ENCODE data around the gene REPIN1. TPM values are rescaled to one million over a fixed set of nuclear protein-coding genes. Genes with fewer than 3 reads are reported as not detected.

The REPIN1 gene
- 106 TPM for total RNA-seq (2021; ENCODE audit: unreplicated experiment)
- polyA plus RNA-seq (2012) = 75.0 and 81.3 TPM in 2 replicates
- percentile 81 among the genes with signal in this experiment for Bru-seq, nascent RNA
- BruChase-seq, experiment 1, labeled RNA remaining after a 6-hour chase = percentile 97 among the genes with signal in this experiment
- percentile 97 among the genes with signal in this experiment for BruChase-seq, experiment 2, labeled RNA remaining after a 2-hour chase
- long read RNA-seq, transcript REPIN1-207 (2 exons, 1,064 nt) = minor isoform, 7 of 224 reads
- long read RNA-seq, transcript REPIN1-203 (2 exons, 2,969 nt) = minor isoform, 36 of 224 reads
- long read RNA-seq, transcript REPIN1-202 (1 exons, 2,876 nt) = major isoform, 132 of 224 reads
- long read RNA-seq, transcript REPIN1-214 (3 exons, 2,058 nt) = minor isoform, 11 of 224 reads
- long read RNA-seq, partial matches to known transcripts = 5 of 224 reads
- long read RNA-seq, other reads (novel, unspliced or antisense) = 24 of 224 reads

DNA sequence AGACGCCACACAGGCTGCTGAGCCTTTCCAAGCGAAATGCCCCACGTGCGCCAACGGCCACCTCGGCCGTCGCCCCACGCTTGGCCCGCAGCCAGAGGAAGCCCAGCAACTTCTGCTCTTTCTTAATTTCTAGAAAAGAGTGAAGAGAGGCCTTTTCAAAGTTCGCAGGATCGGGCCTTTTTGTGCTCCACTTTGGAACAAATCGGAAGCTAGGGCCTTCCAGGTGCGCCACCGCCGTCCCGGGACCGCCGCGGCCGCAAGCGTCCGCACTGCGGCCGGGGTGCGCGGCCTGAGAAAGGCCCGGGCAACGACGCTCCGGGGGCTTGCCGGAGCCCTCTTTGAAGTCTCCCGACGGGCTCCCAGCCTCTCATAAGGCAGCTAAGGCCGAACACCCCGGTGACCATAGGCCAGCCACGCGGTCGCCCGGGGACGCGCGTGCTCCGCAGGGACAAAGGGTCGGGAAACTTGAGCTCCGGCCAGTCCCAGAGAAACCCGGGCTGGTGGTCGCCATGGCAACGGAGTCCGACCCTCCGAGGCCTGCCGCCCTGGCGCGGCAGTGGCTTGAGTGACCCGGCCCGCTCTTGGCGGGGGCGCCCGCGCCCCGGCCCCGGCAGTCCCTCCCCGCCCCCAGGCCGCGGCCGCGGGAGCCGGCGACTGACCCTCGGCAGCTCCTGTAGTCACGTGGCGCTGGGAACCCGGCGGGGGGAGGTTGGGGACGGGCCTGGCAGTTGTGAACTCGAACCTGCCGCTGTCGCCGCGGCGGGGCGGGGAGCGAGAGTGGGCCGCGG, at the start of gene REPIN1:
Gene REPIN1, plus strand, starts transcription at position 727 of the 788 bp plus-strand sequence. CDS start 890 bp downstream, outside the sequence.
- DNase-seq (ENCODE audit: low read depth, low spot score) = peak; percentile 80
- CTCF ChIA-PET = no interaction called here
- Histone ChIP-seq H3K9me2 (ENCODE audit: insufficient read depth) (no peaks in the 10 kb centered on the region), H3K9ac (ENCODE audit: low read length) (peak within 1 kb of the TSS; percentile 89), H3K4me1 (ENCODE audit: control insufficient read depth in 1 of 2, insufficient read depth in 2 of 2, low read length in 2 of 2) (peaks cover 13 to 24% of the 10 kb centered on the region in 2 experiments), H3K36me3 (ENCODE audit: control insufficient read depth in 1 of 2, insufficient read depth in 2 of 2, low read length in 2 of 2) (peaks cover 9% of the 10 kb centered on the region in 2 experiments; a peak in 2 of 4 replicates), H2AFZ (ENCODE audit: low read depth, low read length, poor library complexity, severe bottlenecking) (no peak within 1 kb of the TSS), H3K27ac (ENCODE audit: low read depth, low read length) (peak within 1 kb of the TSS; percentile 98), H3K79me2 (ENCODE audit: insufficient read depth, low read length) (peaks cover 39% of the 10 kb centered on the region), H3K4me3 (replicated peaks in 1 of 2; ENCODE audit: low read depth in 1 of 2, low read length in 2 of 2) (peak within 1 kb of the TSS; percentile 76), H3K9me3 (ENCODE audit: control insufficient read depth in 1 of 2, insufficient read depth in 1 of 2, low read depth in 1 of 2, low read length in 2 of 2) (no peaks in the 10 kb centered on the region), H3K27me3 (ENCODE audit: insufficient read depth, low read length) (no peaks in the 10 kb centered on the region), H3K4me2 (ENCODE audit: low read length) (peak within 1 kb of the TSS; percentile 89), H4K20me1 (ENCODE audit: insufficient read depth) (no peaks in the 10 kb centered on the region)
- intact Hi-C loops (cut with micrococcal nuclease) = loop anchor here (5.0 to 10.0 kb wide), 2 partner anchors 34 to 63 kb away; no protein-coding TSS in a partner anchor
- BruUV-seq (replicated peaks) = no TSS peak
- peak; percentile 67 for ATAC-seq
- POLR2A ChIA-PET = interaction anchor here (0.6 to 2.6 kb wide), 2 partner anchors 9 to 41 kb away, joined by 5 to 15 read pairs; no protein-coding TSS in a partner anchor
- RAD21 ChIA-PET (ENCODE audit: low non-redundant PET in 1 of 2, low total read pairs in 2 of 2, uncharacterized antibody in 2 of 2, unreplicated experiment in 2 of 2) = no interaction called here
- TF ChIP-seq POLR2AphosphoS5 (IDR thresholded peaks at IDR 0.05; ENCODE audit: low read depth, low read length) (peak; percentile 79), TCF7L2 (IDR thresholded peaks at IDR 0.05; ENCODE audit: borderline replicate concordance, extremely low read depth, insufficient read depth, insufficient read length) (peak; percentile 85), CBX3 (IDR thresholded peaks at IDR 0.05; ENCODE audit: low read depth) (peak; percentile 91), FOSL1 (IDR thresholded peaks at IDR 0.05; ENCODE audit: low read depth) (no peak), SIN3A (IDR thresholded peaks at IDR 0.05; ENCODE audit: low read depth) (peak; percentile 89), SP1 (IDR thresholded peaks at IDR 0.05; ENCODE audit: low read depth) (no peak; the same call in 1 of the 2 replicates), SRF (IDR thresholded peaks at IDR 0.05; ENCODE audit: low read depth) (no peak), POLR2A (IDR thresholded peaks at IDR 0.05; ENCODE audit: borderline replicate concordance, extremely low read depth, insufficient read depth, insufficient read length) (peak; percentile 28), RAD21 (IDR thresholded peaks at IDR 0.05; ENCODE audit: low read depth) (no peak; the same call in 1 of the 2 replicates), JUND (IDR thresholded peaks at IDR 0.05) (no peak), EZH2phosphoT487 (IDR thresholded peaks at IDR 0.05; ENCODE audit: borderline replicate concordance) (no peak), YY1 (IDR thresholded peaks at IDR 0.05; ENCODE audit: extremely low read depth, insufficient replicate concordance, low read depth, low read length) (no peak)
- TF ChIP-seq, protein P1, sequence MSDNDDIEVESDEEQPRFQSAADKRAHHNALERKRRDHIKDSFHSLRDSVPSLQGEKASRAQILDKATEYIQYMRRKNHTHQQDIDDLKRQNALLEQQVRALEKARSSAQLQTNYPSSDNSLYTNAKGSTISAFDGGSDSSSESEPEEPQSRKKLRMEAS (IDR thresholded peaks at IDR 0.05) = peak; percentile 99
- TF ChIP-seq, protein P2, sequence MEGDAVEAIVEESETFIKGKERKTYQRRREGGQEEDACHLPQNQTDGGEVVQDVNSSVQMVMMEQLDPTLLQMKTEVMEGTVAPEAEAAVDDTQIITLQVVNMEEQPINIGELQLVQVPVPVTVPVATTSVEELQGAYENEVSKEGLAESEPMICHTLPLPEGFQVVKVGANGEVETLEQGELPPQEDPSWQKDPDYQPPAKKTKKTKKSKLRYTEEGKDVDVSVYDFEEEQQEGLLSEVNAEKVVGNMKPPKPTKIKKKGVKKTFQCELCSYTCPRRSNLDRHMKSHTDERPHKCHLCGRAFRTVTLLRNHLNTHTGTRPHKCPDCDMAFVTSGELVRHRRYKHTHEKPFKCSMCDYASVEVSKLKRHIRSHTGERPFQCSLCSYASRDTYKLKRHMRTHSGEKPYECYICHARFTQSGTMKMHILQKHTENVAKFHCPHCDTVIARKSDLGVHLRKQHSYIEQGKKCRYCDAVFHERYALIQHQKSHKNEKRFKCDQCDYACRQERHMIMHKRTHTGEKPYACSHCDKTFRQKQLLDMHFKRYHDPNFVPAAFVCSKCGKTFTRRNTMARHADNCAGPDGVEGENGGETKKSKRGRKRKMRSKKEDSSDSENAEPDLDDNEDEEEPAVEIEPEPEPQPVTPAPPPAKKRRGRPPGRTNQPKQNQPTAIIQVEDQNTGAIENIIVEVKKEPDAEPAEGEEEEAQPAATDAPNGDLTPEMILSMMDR (IDR thresholded peaks at IDR 0.05 in 2 of 3, conservative IDR thresholded peaks at IDR 0.05 in 1 of 3; ENCODE audit: borderline replicate concordance in 1 of 3, insufficient read depth in 1 of 3, low read depth in 2 of 3, low read length in 2 of 3) = no peak
- TF ChIP-seq, protein P3, sequence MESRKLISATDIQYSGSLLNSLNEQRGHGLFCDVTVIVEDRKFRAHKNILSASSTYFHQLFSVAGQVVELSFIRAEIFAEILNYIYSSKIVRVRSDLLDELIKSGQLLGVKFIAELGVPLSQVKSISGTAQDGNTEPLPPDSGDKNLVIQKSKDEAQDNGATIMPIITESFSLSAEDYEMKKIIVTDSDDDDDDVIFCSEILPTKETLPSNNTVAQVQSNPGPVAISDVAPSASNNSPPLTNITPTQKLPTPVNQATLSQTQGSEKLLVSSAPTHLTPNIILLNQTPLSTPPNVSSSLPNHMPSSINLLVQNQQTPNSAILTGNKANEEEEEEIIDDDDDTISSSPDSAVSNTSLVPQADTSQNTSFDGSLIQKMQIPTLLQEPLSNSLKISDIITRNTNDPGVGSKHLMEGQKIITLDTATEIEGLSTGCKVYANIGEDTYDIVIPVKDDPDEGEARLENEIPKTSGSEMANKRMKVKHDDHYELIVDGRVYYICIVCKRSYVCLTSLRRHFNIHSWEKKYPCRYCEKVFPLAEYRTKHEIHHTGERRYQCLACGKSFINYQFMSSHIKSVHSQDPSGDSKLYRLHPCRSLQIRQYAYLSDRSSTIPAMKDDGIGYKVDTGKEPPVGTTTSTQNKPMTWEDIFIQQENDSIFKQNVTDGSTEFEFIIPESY (IDR thresholded peaks at IDR 0.05; ENCODE audit: extremely low read depth, insufficient replicate concordance, low read length) = peak; percentile 55
- TF ChIP-seq, protein P4, sequence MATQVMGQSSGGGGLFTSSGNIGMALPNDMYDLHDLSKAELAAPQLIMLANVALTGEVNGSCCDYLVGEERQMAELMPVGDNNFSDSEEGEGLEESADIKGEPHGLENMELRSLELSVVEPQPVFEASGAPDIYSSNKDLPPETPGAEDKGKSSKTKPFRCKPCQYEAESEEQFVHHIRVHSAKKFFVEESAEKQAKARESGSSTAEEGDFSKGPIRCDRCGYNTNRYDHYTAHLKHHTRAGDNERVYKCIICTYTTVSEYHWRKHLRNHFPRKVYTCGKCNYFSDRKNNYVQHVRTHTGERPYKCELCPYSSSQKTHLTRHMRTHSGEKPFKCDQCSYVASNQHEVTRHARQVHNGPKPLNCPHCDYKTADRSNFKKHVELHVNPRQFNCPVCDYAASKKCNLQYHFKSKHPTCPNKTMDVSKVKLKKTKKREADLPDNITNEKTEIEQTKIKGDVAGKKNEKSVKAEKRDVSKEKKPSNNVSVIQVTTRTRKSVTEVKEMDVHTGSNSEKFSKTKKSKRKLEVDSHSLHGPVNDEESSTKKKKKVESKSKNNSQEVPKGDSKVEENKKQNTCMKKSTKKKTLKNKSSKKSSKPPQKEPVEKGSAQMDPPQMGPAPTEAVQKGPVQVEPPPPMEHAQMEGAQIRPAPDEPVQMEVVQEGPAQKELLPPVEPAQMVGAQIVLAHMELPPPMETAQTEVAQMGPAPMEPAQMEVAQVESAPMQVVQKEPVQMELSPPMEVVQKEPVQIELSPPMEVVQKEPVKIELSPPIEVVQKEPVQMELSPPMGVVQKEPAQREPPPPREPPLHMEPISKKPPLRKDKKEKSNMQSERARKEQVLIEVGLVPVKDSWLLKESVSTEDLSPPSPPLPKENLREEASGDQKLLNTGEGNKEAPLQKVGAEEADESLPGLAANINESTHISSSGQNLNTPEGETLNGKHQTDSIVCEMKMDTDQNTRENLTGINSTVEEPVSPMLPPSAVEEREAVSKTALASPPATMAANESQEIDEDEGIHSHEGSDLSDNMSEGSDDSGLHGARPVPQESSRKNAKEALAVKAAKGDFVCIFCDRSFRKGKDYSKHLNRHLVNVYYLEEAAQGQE (IDR thresholded peaks at IDR 0.05; ENCODE audit: low read depth) = no peak
